ENCODE data around the gene CSKMT. TPM values are rescaled to one million over a fixed set of nuclear protein-coding genes. Genes with fewer than 3 reads are reported as not detected.
"Not testable (repeated sequence)": the region's sequence is repeated elsewhere in the genome, so short reads cannot be mapped to it uniquely, and the experiment has no call there.

CSKMT gene
- total RNA-seq, 1 donor from 2014 or later: 28.0 TPM

- peaks cover 9% of the 10 kb centered on the region for H3K36me3 Mint-ChIP-seq
- H3K4me1 Mint-ChIP-seq (ENCODE audit: unreplicated experiment): peaks cover 22% of the 10 kb centered on the region
- DNase-seq (ENCODE audit: extremely low spot score, unreplicated experiment): no peak
- H3K9me3 Mint-ChIP-seq: no peaks in the 10 kb centered on the region
- peak within 1 kb of the TSS; percentile 95 for H3K27ac Mint-ChIP-seq
- H3K27me3 Mint-ChIP-seq: no peaks in the 10 kb centered on the region
- TF ChIP-seq CTCF (conservative IDR thresholded peaks at IDR 0.05): no peak
- H3K4me3 Mint-ChIP-seq: peak within 1 kb of the TSS; percentile 100
These were observed 6.7 kb downstream of the CSKMT start, which contains the start of the genes LBHD1 and UQCC3 for GRCh38 chr11:62671608-62672389. Gene LBHD1 (minus strand): TSS chr11:62672267. CDS start chr11:62670031, 2,236 bp downstream. Gene UQCC3 (plus strand): TSS chr11:62671673. CDS start chr11:62671746, 73 bp downstream.

- no peaks in the 10 kb centered on the region for H3K27me3 Mint-ChIP-seq
- H3K4me1 Mint-ChIP-seq (ENCODE audit: unreplicated experiment): peaks cover 28% of the 10 kb centered on the region
- peak overlapping the region; percentile 100 for H3K4me3 Mint-ChIP-seq
- H3K36me3 Mint-ChIP-seq: peaks cover 14% of the 10 kb centered on the region
- H3K9me3 Mint-ChIP-seq: no peaks in the 10 kb centered on the region
- no peak for DNase-seq (ENCODE audit: extremely low spot score, unreplicated experiment)
- H3K27ac Mint-ChIP-seq: peak overlapping the region; percentile 95
- TF ChIP-seq CTCF (conservative IDR thresholded peaks at IDR 0.05): no peak
These were observed 8.0 kb downstream of the CSKMT start for GRCh38 chr11:62673196-62673525.

- peaks cover 11% of the 10 kb centered on the region for H3K36me3 Mint-ChIP-seq
- peaks cover 32% of the 10 kb centered on the region for H3K4me1 Mint-ChIP-seq (ENCODE audit: unreplicated experiment)
- not testable (repeated sequence) for H3K27ac Mint-ChIP-seq; DNase-seq (ENCODE audit: extremely low spot score, unreplicated experiment); H3K4me3 Mint-ChIP-seq; H3K27me3 Mint-ChIP-seq; H3K9me3 Mint-ChIP-seq
These were observed 10.3 kb downstream of the CSKMT start for GRCh38 chr11:62675415-62675814.

- H3K27ac Mint-ChIP-seq: peak overlapping the region; percentile 94
- H3K4me3 Mint-ChIP-seq: peak overlapping the region; percentile 95
- no peaks in the 10 kb centered on the region for H3K27me3 Mint-ChIP-seq
These were observed 11.6 kb downstream of the CSKMT start for GRCh38 chr11:62676698-62677097.

GRCh38 chr11:62677156-62677555 is 12.0 kb downstream of the CSKMT start:
- Mint-ChIP-seq H3K4me3 (peak overlapping the region; percentile 95), H3K36me3 (peaks cover 8% of the 10 kb centered on the region), H3K27ac (peak overlapping the region; percentile 94), H3K27me3 (no peaks in the 10 kb centered on the region), H3K4me1 (ENCODE audit: unreplicated experiment) (peaks cover 28% of the 10 kb centered on the region), H3K9me3 (no peaks in the 10 kb centered on the region)
- DNase-seq (ENCODE audit: extremely low spot score, unreplicated experiment): no peak
- TF ChIP-seq CTCF (conservative IDR thresholded peaks at IDR 0.05): no peak

More at GRCh38 chr11:62676698-62677097, 11.6 kb downstream of the CSKMT start:
- Mint-ChIP-seq H3K9me3 (no peaks in the 10 kb centered on the region), H3K4me1 (ENCODE audit: unreplicated experiment) (peaks cover 28% of the 10 kb centered on the region), H3K36me3 (peaks cover 8% of the 10 kb centered on the region)
- no peak for DNase-seq (ENCODE audit: extremely low spot score, unreplicated experiment)
- TF ChIP-seq CTCF (conservative IDR thresholded peaks at IDR 0.05): no peak

- Mint-ChIP-seq H3K4me3 (peak overlapping the region; percentile 95), H3K36me3 (peaks cover 8% of the 10 kb centered on the region), H3K4me1 (ENCODE audit: unreplicated experiment) (peaks cover 28% of the 10 kb centered on the region), H3K27me3 (no peaks in the 10 kb centered on the region), H3K9me3 (no peaks in the 10 kb centered on the region), H3K27ac (peak overlapping the region; percentile 94)
- no peak for DNase-seq (ENCODE audit: extremely low spot score, unreplicated experiment)
- no peak for TF ChIP-seq CTCF (conservative IDR thresholded peaks at IDR 0.05)
These were observed 12.6 kb downstream of the CSKMT start for GRCh38 chr11:62677714-62678113.

Measured in type B pancreatic cell (in vitro differentiated cells).